ENCODE results near the gene CROCC2. TPM values are rescaled to one million over a fixed set of nuclear protein-coding genes. Genes with fewer than 3 reads are reported as not detected.
"Not testable (repeated sequence)": the region's sequence is repeated elsewhere in the genome, so short reads cannot be mapped to it uniquely, and the experiment has no call there.

The CROCC2 gene
- total and polyA plus RNA-seq, 9 donors: 0.04 to 0.50 (median 0.21) TPM; not detected in 1

DNA sequence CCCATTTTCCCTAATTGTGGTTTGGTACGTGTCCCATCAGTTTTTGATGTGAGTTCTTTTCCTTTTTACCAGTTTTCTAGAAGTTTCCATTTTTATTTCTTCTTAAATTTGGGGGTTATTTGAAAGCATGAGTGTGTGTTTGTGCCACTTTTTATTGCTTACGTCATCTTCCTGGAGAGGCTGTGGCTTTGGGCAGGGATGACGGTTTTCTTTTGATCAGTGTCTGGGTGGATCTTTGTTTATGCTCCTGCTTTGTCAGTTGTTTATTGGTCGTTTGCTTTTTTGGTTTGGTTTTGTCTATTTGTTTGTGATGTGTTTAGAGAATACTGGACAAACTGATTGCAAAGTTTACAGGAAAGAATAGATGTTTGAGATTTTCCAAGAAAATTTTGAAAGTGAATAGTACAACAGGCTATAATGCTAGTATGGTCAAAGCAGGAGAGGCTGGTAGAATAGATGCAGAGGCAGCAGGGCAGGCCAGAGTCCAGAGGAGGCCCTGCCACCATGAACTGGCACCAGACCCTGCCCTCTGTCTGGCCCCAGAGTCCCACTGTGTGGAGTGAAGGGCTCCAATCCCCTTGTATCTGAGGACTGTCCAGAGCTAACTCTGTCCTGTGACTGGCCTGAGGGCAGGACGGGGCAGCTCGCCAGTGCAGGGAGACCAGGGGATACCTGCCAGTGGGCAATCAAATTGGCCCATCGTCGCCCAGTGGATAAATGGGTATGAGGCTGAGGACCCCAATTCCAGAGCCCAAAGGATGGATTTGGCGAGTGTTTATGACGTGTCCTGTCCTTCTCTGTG lies 68.8 kb downstream of the CROCC2 start:
- peaks cover 6% of the 10 kb centered on the region for H3K9me3 ChIP-seq (replicated peaks; ENCODE audit: control insufficient read depth, low read depth, low read length)
- peaks cover 14% of the 10 kb centered on the region for H3K27me3 ChIP-seq (ENCODE audit: control insufficient read depth, insufficient read depth, low read length)
- WGBS (ENCODE audit: insufficient coverage): 80% methylated on average over 8 of the region's 10 CpGs
- peaks cover 10% of the 10 kb centered on the region for H3K4me1 ChIP-seq (ENCODE audit: control insufficient read depth, insufficient read depth, low read length)
- no peak for DNase-seq
- no peaks in the 10 kb centered on the region for H3K36me3 ChIP-seq (ENCODE audit: control insufficient read depth, insufficient read depth, low read length)
- no peak overlapping the region for H3K4me3 ChIP-seq (ENCODE audit: low read length)
- no peak overlapping the region for H3K27ac ChIP-seq (ENCODE audit: low read length)

DNA sequence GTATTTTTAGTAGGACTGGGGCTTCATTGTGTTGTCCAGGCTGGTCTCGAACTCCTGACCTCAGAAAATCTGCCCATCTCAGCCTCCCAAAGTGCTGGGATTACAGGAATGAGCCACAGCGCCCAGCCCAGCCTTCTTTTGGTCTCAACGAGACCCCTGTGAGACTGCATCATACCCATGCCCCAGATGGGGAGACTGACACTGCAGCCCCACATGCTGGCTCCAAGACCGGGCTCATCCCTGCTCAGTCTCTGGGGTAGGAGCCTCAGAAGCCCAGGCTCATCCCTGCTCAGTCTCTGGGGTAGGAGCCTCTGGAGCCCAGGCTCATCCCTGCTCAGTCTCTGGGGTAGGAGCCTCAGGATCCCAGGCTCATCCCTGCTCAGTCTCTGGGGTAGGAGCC lies 69.8 kb downstream of the CROCC2 start:
- peaks cover 14% of the 10 kb centered on the region for H3K27me3 ChIP-seq (ENCODE audit: control insufficient read depth, insufficient read depth, low read length)
- 58% methylated on average over 2 of the region's 4 CpGs for WGBS (ENCODE audit: insufficient coverage)
- not testable (repeated sequence) for DNase-seq; H3K9me3 ChIP-seq (replicated peaks; ENCODE audit: control insufficient read depth, low read depth, low read length); H3K27ac ChIP-seq (ENCODE audit: low read length); H3K4me1 ChIP-seq (ENCODE audit: control insufficient read depth, insufficient read depth, low read length); H3K36me3 ChIP-seq (ENCODE audit: control insufficient read depth, insufficient read depth, low read length); H3K4me3 ChIP-seq (ENCODE audit: low read length)

GRCh38 chr2:240981280-240981679 lies 75.1 kb downstream of the CROCC2 start:
- no peak overlapping the region for H3K27ac ChIP-seq (ENCODE audit: low read length)
- H3K36me3 ChIP-seq (ENCODE audit: control insufficient read depth, insufficient read depth, low read length): no peaks in the 10 kb centered on the region
- H3K4me3 ChIP-seq (ENCODE audit: low read length): no peak overlapping the region
- no peaks in the 10 kb centered on the region for H3K9me3 ChIP-seq (replicated peaks; ENCODE audit: control insufficient read depth, low read depth, low read length)
- H3K27me3 ChIP-seq (ENCODE audit: control insufficient read depth, insufficient read depth, low read length): peaks cover 25% of the 10 kb centered on the region
- WGBS (ENCODE audit: insufficient coverage): no CpG with 5 or more reads among the region's 4 CpGs
- DNase-seq: no peak
- peaks cover 11% of the 10 kb centered on the region for H3K4me1 ChIP-seq (ENCODE audit: control insufficient read depth, insufficient read depth, low read length)

GRCh38 chr2:240981871-240982800 lies 76.0 kb downstream of the CROCC2 start:
- no peaks in the 10 kb centered on the region for H3K36me3 ChIP-seq (ENCODE audit: control insufficient read depth, insufficient read depth, low read length)
- peaks cover 25% of the 10 kb centered on the region for H3K27me3 ChIP-seq (ENCODE audit: control insufficient read depth, insufficient read depth, low read length)
- DNase-seq: no peak
- no peak overlapping the region for H3K4me3 ChIP-seq (ENCODE audit: low read length)
- H3K9me3 ChIP-seq (replicated peaks; ENCODE audit: control insufficient read depth, low read depth, low read length): no peaks in the 10 kb centered on the region
- H3K27ac ChIP-seq (ENCODE audit: low read length): no peak overlapping the region
- peaks cover 19% of the 10 kb centered on the region for H3K4me1 ChIP-seq (ENCODE audit: control insufficient read depth, insufficient read depth, low read length)
- 78% methylated on average over 25 of the region's 25 CpGs for WGBS (ENCODE audit: insufficient coverage)

DNA sequence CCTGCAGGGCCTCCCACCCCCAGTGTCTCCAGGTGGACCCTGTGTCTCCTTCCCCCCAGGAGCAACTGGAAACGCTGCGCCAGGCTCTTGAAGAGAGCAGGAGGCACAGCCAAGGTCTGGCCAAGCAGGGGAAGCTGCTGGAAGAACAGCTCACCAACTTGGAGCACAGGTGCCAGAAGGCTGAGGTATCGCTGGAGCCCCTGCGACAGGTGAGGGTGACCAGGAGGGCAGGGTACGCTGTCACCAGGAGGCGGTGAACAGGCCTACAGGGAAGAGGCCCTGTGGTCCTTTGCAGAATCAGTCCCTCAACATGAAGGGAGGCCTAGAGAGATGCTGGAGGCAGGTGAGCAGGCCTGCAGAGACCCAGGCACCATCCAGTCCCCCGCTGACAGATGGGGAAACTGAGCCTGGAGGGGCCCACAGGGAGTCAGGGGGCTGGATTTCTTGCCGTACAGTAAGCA lies 76.7 kb downstream of the CROCC2 start:
- H3K9me3 ChIP-seq (replicated peaks; ENCODE audit: control insufficient read depth, low read depth, low read length): peaks cover 2% of the 10 kb centered on the region
- WGBS (ENCODE audit: insufficient coverage): 94% methylated on average over 6 of the region's 8 CpGs
- H3K36me3 ChIP-seq (ENCODE audit: control insufficient read depth, insufficient read depth, low read length): no peaks in the 10 kb centered on the region
- H3K4me1 ChIP-seq (ENCODE audit: control insufficient read depth, insufficient read depth, low read length): peaks cover 26% of the 10 kb centered on the region
- no peak overlapping the region for H3K4me3 ChIP-seq (ENCODE audit: low read length)
- DNase-seq: no peak
- no peak overlapping the region for H3K27ac ChIP-seq (ENCODE audit: low read length)
- peaks cover 27% of the 10 kb centered on the region for H3K27me3 ChIP-seq (ENCODE audit: control insufficient read depth, insufficient read depth, low read length)

GRCh38 chr2:240983361-240983995 lies 77.3 kb downstream of the CROCC2 start:
- Histone ChIP-seq H3K27me3 (ENCODE audit: control insufficient read depth, insufficient read depth, low read length) (peaks cover 28% of the 10 kb centered on the region), H3K27ac (ENCODE audit: low read length) (no peak overlapping the region), H3K36me3 (ENCODE audit: control insufficient read depth, insufficient read depth, low read length) (no peaks in the 10 kb centered on the region), H3K9me3 (replicated peaks; ENCODE audit: control insufficient read depth, low read depth, low read length) (peaks cover 8% of the 10 kb centered on the region), H3K4me3 (ENCODE audit: low read length) (no peak overlapping the region), H3K4me1 (ENCODE audit: control insufficient read depth, insufficient read depth, low read length) (peaks cover 28% of the 10 kb centered on the region)
- no peak for DNase-seq
- WGBS (ENCODE audit: insufficient coverage): 3% methylated on average over 44 of the region's 45 CpGs

DNA sequence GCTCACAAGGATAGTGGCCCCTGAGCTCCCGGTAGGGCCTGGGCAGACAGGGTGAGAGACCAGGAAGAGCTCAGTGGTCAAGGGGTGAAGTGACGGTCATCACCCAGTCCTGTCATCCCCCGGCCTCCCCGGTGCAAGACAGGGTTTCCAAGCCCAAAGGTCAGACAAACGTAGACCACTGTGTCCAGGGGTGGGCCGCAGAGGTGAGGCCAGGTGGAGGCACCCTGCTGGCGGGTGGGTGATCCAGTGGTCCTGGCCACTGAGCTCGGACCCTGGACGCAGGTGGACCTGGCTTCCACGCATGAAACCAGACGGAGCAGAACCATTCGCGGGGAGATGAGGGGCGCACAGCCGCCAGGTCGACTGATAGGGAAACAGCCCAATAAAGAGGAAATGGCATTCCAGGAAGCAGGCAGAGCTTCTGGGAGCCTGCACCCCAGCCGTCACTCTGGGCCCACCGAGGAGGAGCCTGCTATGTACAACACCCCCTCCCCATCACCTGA lies 77.9 kb downstream of the CROCC2 start:
- 45% methylated on average over 18 of the region's 18 CpGs for WGBS (ENCODE audit: insufficient coverage)
- no peak for DNase-seq
- Histone ChIP-seq H3K27me3 (ENCODE audit: control insufficient read depth, insufficient read depth, low read length) (peaks cover 28% of the 10 kb centered on the region), H3K9me3 (replicated peaks; ENCODE audit: control insufficient read depth, low read depth, low read length) (peaks cover 14% of the 10 kb centered on the region), H3K4me1 (ENCODE audit: control insufficient read depth, insufficient read depth, low read length) (peaks cover 28% of the 10 kb centered on the region), H3K27ac (ENCODE audit: low read length) (no peak overlapping the region), H3K36me3 (ENCODE audit: control insufficient read depth, insufficient read depth, low read length) (no peaks in the 10 kb centered on the region), H3K4me3 (ENCODE audit: low read length) (no peak overlapping the region)

DNA sequence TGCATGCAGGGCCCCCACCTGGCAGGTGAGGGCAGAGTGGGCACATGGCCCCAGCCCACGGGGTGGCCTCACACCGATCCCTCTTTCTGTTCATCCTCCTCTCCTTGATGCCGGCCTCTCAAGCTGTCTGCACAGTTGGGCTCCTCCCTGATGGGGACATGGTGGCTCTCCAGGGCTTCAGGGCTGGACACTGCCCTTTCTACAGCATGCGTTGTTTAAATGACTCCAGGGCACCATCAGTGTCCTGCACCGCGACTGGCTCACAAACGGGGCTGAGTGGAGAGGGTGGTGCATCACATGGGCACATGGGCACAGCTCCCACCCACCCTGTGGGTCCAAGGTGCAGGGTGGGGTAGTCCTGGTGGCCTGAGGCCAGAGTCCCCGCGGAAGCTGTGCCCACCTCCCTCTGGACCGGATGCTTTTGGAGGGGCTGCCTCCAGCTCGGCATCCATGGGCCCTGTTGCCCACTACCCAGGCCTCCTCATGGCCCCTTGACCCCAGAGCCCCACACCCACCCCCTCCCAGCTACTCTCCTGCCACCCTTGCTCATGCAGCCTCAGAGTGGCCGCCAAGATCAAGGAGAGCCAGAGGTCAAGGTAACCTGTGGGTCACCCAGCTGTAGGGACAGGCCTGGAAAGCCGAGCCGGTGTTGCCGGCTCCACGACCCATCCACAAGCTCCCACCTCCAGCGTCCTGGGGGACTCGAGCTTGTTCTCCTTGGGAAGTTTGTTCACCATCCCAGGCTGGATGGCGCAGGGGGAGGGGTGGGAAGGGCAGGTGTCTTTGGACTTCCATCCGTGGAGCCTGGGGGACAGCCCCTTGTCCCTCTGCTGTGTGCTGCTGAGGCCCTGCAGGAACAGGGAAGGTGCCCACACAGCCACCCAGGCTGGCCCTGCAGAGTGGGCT lies 80.0 kb downstream of the CROCC2 start:
- H3K27ac ChIP-seq (ENCODE audit: low read length): no peak overlapping the region
- H3K27me3 ChIP-seq (ENCODE audit: control insufficient read depth, insufficient read depth, low read length): peaks cover 28% of the 10 kb centered on the region
- 70% methylated on average over 15 of the region's 20 CpGs for WGBS (ENCODE audit: insufficient coverage)
- H3K4me3 ChIP-seq (ENCODE audit: low read length): no peak overlapping the region
- peaks cover 34% of the 10 kb centered on the region for H3K4me1 ChIP-seq (ENCODE audit: control insufficient read depth, insufficient read depth, low read length)
- H3K36me3 ChIP-seq (ENCODE audit: control insufficient read depth, insufficient read depth, low read length): no peaks in the 10 kb centered on the region
- peaks cover 16% of the 10 kb centered on the region for H3K9me3 ChIP-seq (replicated peaks; ENCODE audit: control insufficient read depth, low read depth, low read length)
- no peak for DNase-seq

GRCh38 chr2:240986787-240987411 lies 80.8 kb downstream of the CROCC2 start:
- WGBS (ENCODE audit: insufficient coverage): 22% methylated on average over 5 of the region's 11 CpGs
- no peak overlapping the region for H3K27ac ChIP-seq (ENCODE audit: low read length)
- H3K4me3 ChIP-seq (ENCODE audit: low read length): no peak overlapping the region
- H3K4me1 ChIP-seq (ENCODE audit: control insufficient read depth, insufficient read depth, low read length): peaks cover 38% of the 10 kb centered on the region
- H3K9me3 ChIP-seq (replicated peaks; ENCODE audit: control insufficient read depth, low read depth, low read length): peaks cover 16% of the 10 kb centered on the region
- no peaks in the 10 kb centered on the region for H3K36me3 ChIP-seq (ENCODE audit: control insufficient read depth, insufficient read depth, low read length)
- peaks cover 33% of the 10 kb centered on the region for H3K27me3 ChIP-seq (ENCODE audit: control insufficient read depth, insufficient read depth, low read length)
- peak; percentile 76 for DNase-seq

All from muscle of leg (tissue), 11 donors.